PC-3 (cell line): ENCODE measurements around the gene ZNF777.

Experiments used
- CTCF ChIP-seq: fragments of 300-600 bp; sonication (generic); conservative IDR thresholded peaks from 2 replicates; pipeline ENCODE4 v1.5.1; 2017; ENCODE audit warnings: antibody characterized with exemption, low read depth, mild to moderate bottlenecking, low read length
- EZH2phosphoT487 ChIP-seq: fragments of 300-600 bp; sonication (generic); IDR thresholded peaks from 2 replicates; pipeline ENCODE4 v1.6.1; 2018; ENCODE audit warnings: mild to moderate bottlenecking, antibody characterized with exemption, low read length, borderline replicate concordance

- TF ChIP-seq EZH2phosphoT487: no peak
- TF ChIP-seq CTCF: no peak
These were observed 4.1 kb downstream of the ZNF777 start for GRCh38 chr7:149456506-149457421.
